Osteoblast (primary cell): ENCODE results near the gene GLIPR1L1. TPM values are rescaled to one million over a fixed set of nuclear protein-coding genes. Genes with fewer than 3 reads are reported as not detected.

Experiments
- DNase-seq: peaks from one replicate; pipeline ENCODE4 v3.0.0; 2011; ENCODE audit warnings: low spot score, mixed read lengths; ENCODE audit not compliant: insufficient read length; ENCODE audit errors: missing footprints
- H2AFZ ChIP-seq: 2 replicates; pipeline ENCODE4 v1.6.0; 2011; ENCODE audit warnings: mild to moderate bottlenecking, low read length
- H3K27ac ChIP-seq: 2 replicates; pipeline ENCODE4 v1.5.1; 2011; ENCODE audit warnings: mild to moderate bottlenecking, low read depth, low read length, moderate library complexity
- H3K27me3 ChIP-seq: 2 replicates; pipeline ENCODE4 v1.6.0; 2012; ENCODE audit warnings: mild to moderate bottlenecking, control low read depth, inconsistent platforms, low read length, moderate library complexity; ENCODE audit not compliant: insufficient read depth
- H3K36me3 ChIP-seq: 2 replicates; pipeline ENCODE4 v1.5.1; 2011; ENCODE audit warnings: mild to moderate bottlenecking, low read length, control low read depth, moderate library complexity; ENCODE audit not compliant: insufficient read depth
- H3K4me1 ChIP-seq: 2 replicates; pipeline ENCODE4 v1.5.1; 2011; ENCODE audit warnings: mild to moderate bottlenecking, low read length, control low read depth, moderate library complexity; ENCODE audit not compliant: insufficient read depth
- H3K4me2 ChIP-seq: 2 replicates; pipeline ENCODE4 v1.6.0; 2011; ENCODE audit warnings: mild to moderate bottlenecking, low read length; ENCODE audit not compliant: insufficient read depth
- H3K4me3 ChIP-seq: fragments of 200-600 bp; sonication (generic); 3 replicates; pipeline ENCODE4 v1.5.1; 2012; ENCODE audit warnings: mild to moderate bottlenecking, low read length, inconsistent platforms; ENCODE audit not compliant: insufficient read depth
- H3K79me2 ChIP-seq: 2 replicates; pipeline ENCODE4 v1.6.0; 2012; ENCODE audit warnings: mild to moderate bottlenecking, low read length, control low read depth, inconsistent platforms; ENCODE audit not compliant: insufficient read depth
- H3K9me3 ChIP-seq: 2 replicates; pipeline ENCODE4 v1.5.1; 2011; ENCODE audit warnings: low read depth, low read length, control low read depth
- H4K20me1 ChIP-seq: 2 replicates; pipeline ENCODE4 v1.6.0; 2012; ENCODE audit warnings: mild to moderate bottlenecking, low read length, control low read depth; ENCODE audit not compliant: insufficient read depth
- CTCF ChIP-seq: IDR thresholded peaks from 2 replicates; pipeline ENCODE4 v1.5.1; 2011; ENCODE audit warnings: mild to moderate bottlenecking, low read depth, low read length, moderate library complexity; ENCODE audit errors: extremely low read depth
- total RNA-seq: library from RNA; depleted of rRNA; stranded (reverse); fragments of >200 nt; gene quantifications from 2 replicates; pipeline ENCODE4 v1.2.3, GENCODE V29; 2012

GLIPR1L1 gene, protein sequence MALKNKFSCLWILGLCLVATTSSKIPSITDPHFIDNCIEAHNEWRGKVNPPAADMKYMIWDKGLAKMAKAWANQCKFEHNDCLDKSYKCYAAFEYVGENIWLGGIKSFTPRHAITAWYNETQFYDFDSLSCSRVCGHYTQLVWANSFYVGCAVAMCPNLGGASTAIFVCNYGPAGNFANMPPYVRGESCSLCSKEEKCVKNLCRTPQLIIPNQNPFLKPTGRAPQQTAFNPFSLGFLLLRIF
- not detected in 2 replicates for total RNA-seq

- H3K79me2 ChIP-seq: no peaks in the 10 kb centered on the region
- H3K27ac ChIP-seq: peak within 1 kb of the TSS; percentile 70
- H2AFZ ChIP-seq: peak within 1 kb of the TSS; percentile 89
- H3K4me2 ChIP-seq: peak within 1 kb of the TSS; percentile 87
- no peaks in the 10 kb centered on the region for H3K27me3 ChIP-seq
- no peaks in the 10 kb centered on the region for H3K9me3 ChIP-seq
- no peaks in the 10 kb centered on the region for H3K36me3 ChIP-seq
- peak; percentile 95 for TF ChIP-seq CTCF
- H3K4me3 ChIP-seq: peak within 1 kb of the TSS; percentile 75
- H4K20me1 ChIP-seq: no peaks in the 10 kb centered on the region
- peaks cover 15% of the 10 kb centered on the region for H3K4me1 ChIP-seq
- DNase-seq: peak; percentile 81
Observed at GRCh38 chr12:75334384-75335030, at the start of gene GLIPR1L1. TSS of gene GLIPR1L1 (plus strand) at chr12:75334670. CDS start at chr12:75334729, 59 bp downstream.

DNA sequence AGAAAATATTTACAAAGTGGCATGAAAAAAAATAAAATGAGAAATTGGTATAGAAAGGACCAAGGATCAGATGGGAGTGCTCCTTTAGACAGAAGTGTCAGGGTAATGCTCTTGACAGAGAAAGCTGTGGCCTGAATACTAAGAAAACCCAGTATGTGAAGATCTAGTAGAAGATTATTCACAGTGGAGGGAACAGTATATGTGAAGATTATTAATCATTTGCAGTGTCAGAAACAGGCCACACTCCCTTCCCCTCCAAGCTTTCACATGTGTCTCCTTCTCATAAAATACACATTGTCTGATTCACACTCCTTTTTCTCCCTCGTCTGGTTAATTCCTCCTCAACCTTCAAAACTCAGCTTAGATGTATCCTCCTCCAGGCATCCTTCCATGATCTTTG is 45.6 kb upstream of the GLIPR1L1 start:
- no peak for DNase-seq
- no peaks in the 10 kb centered on the region for H3K27me3 ChIP-seq
- no peak overlapping the region for H3K4me2 ChIP-seq
- H4K20me1 ChIP-seq: no peaks in the 10 kb centered on the region
- H3K9me3 ChIP-seq: no peaks in the 10 kb centered on the region
- H3K36me3 ChIP-seq: no peaks in the 10 kb centered on the region
- TF ChIP-seq CTCF: no peak
- H3K4me1 ChIP-seq: no peaks in the 10 kb centered on the region
- H2AFZ ChIP-seq: no peak overlapping the region
- H3K27ac ChIP-seq: no peak overlapping the region
- H3K4me3 ChIP-seq: no peak overlapping the region
- no peaks in the 10 kb centered on the region for H3K79me2 ChIP-seq

- DNase-seq: no peak
- no peaks in the 10 kb centered on the region for H3K79me2 ChIP-seq
- no peaks in the 10 kb centered on the region for H3K27me3 ChIP-seq
- peak; percentile 52 for TF ChIP-seq CTCF
- H3K27ac ChIP-seq: no peak overlapping the region
- no peaks in the 10 kb centered on the region for H3K36me3 ChIP-seq
- no peaks in the 10 kb centered on the region for H3K4me1 ChIP-seq
- no peaks in the 10 kb centered on the region for H3K9me3 ChIP-seq
- no peak overlapping the region for H3K4me3 ChIP-seq
- H3K4me2 ChIP-seq: peak overlapping the region; percentile 24
- peak overlapping the region; percentile 37 for H2AFZ ChIP-seq
- H4K20me1 ChIP-seq: no peaks in the 10 kb centered on the region
Observed at GRCh38 chr12:75289753-75290152, 44.7 kb upstream of the GLIPR1L1 start.

DNA sequence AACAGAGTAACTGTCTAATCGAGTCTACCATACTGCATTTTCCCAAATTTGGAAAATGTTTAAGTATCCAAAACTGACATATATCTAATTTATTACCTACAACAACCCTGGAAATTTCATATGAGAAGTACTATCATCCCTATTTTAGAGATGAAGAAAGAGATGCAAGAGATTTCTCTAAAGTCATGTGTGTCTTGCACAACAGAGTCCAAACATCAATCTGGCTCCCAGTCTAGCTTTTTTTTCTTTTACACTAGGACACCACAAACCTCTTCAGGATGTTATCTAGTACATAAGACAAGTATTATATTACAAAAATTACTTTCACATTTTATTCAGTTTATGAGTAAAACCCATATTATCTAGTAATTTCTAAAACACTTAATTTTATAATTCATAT is 43.5 kb upstream of the GLIPR1L1 start:
- no peak for TF ChIP-seq CTCF
- H3K79me2 ChIP-seq: no peaks in the 10 kb centered on the region
- no peaks in the 10 kb centered on the region for H4K20me1 ChIP-seq
- no peaks in the 10 kb centered on the region for H3K4me1 ChIP-seq
- H2AFZ ChIP-seq: no peak overlapping the region
- H3K36me3 ChIP-seq: no peaks in the 10 kb centered on the region
- H3K27ac ChIP-seq: no peak overlapping the region
- H3K27me3 ChIP-seq: no peaks in the 10 kb centered on the region
- no peak overlapping the region for H3K4me2 ChIP-seq
- no peak overlapping the region for H3K4me3 ChIP-seq
- no peak for DNase-seq
- H3K9me3 ChIP-seq: no peaks in the 10 kb centered on the region
